HL-60 (cell line): ENCODE data around the gene DHRS13.

Experiments used
- DNase-seq, 2 experiments: peaks; one replicate each; pipeline ENCODE4 v3.0.0-alpha.2; 2010 to 2020; ENCODE audit warnings: low read depth in 1 of 2, low spot score in 1 of 2
- H3K27ac ChIP-seq: fragments of 250-450 bp; sonication (Bioruptor Pico); replicated peaks from 2 replicates; pipeline ENCODE4 v1.5.1; 2020; ENCODE audit warnings: mild to moderate bottlenecking, moderate library complexity
- H3K27me3 ChIP-seq: fragments of 250-450 bp; sonication (Bioruptor Pico); 2 replicates; pipeline ENCODE4 v1.5.1; 2021; ENCODE audit warnings: mild to moderate bottlenecking, moderate library complexity; ENCODE audit not compliant: insufficient read depth, poor library complexity, severe bottlenecking
- H3K4me3 ChIP-seq: replicated peaks from 2 replicates; pipeline ENCODE4 v1.5.1; 2011; ENCODE audit warnings: mild to moderate bottlenecking, control low read depth, low read length; ENCODE audit not compliant: insufficient read depth
- CTCF ChIP-seq: IDR thresholded peaks from one replicate; pipeline ENCODE4 v1.5.1; 2011; ENCODE audit warnings: low read length, control low read depth, inconsistent platforms; ENCODE audit not compliant: insufficient read depth
- GABPA ChIP-seq: IDR thresholded peaks from 2 replicates; pipeline ENCODE4 v1.6.1; 2012; ENCODE audit warnings: low read depth
- POLR2AphosphoS5 ChIP-seq: IDR thresholded peaks from 2 replicates; pipeline ENCODE4 v1.6.1; 2012; ENCODE audit warnings: low read depth
- REST ChIP-seq: IDR thresholded peaks from 2 replicates; pipeline ENCODE4 v1.6.1; 2012; ENCODE audit warnings: low read depth; ENCODE audit not compliant: insufficient replicate concordance
- SPI1 ChIP-seq: IDR thresholded peaks from 2 replicates; pipeline ENCODE4 v1.6.1; 2012; ENCODE audit warnings: low read depth, mild to moderate bottlenecking, borderline replicate concordance

DHRS13 gene

GRCh38 chr17:28929787-28930186 lies 26.9 kb upstream of the DHRS13 start:
- no peak overlapping the region for H3K27ac ChIP-seq
- H3K4me3 ChIP-seq = no peak overlapping the region
- no peaks in the 10 kb centered on the region for H3K27me3 ChIP-seq
- TF ChIP-seq POLR2AphosphoS5 (no peak), REST (no peak), GABPA (no peak), SPI1 (no peak), CTCF (no peak)
- DNase-seq = no peak

GRCh38 chr17:28928061-28928460 lies 25.2 kb upstream of the DHRS13 start:
- Histone ChIP-seq H3K27ac (no peak overlapping the region), H3K4me3 (no peak overlapping the region), H3K27me3 (no peaks in the 10 kb centered on the region)
- no peak for TF ChIP-seq CTCF
- TF ChIP-seq REST = no peak
- no peak for TF ChIP-seq POLR2AphosphoS5
- TF ChIP-seq SPI1 = no peak
- TF ChIP-seq GABPA = no peak
- peak in 1 of 2 experiments; percentile 10 for DNase-seq

GRCh38 chr17:28926786-28927185 lies 23.9 kb upstream of the DHRS13 start:
- DNase-seq = no peak
- Histone ChIP-seq H3K27me3 (no peaks in the 10 kb centered on the region), H3K27ac (peak overlapping the region; percentile 60), H3K4me3 (no peak overlapping the region)
- no peak for TF ChIP-seq REST
- no peak for TF ChIP-seq SPI1
- no peak for TF ChIP-seq POLR2AphosphoS5
- TF ChIP-seq GABPA = no peak; the same call in 1 of the 2 replicates
- no peak for TF ChIP-seq CTCF
